Stimulated activated CD4-positive, alpha-beta T cell treated with anti-CD3 and anti-CD28 coated beads, Interleukin-12 subunit alpha, Interleukin-12 subunit beta, amount 100 ng/mL, for 48 hours (primary cell): ENCODE data around the gene PKDCC.

Source experiments
- DNase-seq, 3 donors: peaks; one replicate each; pipeline ENCODE4 v3.0.0-alpha.2; 2020; ENCODE audit warnings: low read depth in 2 of 3, low spot score in 1 of 3

Gene PKDCC

GRCh38 chr2:42086500-42086953 lies 38.7 kb downstream of the PKDCC start:
- peak in 1 of 3 donors; percentile 59 for DNase-seq

DNA sequence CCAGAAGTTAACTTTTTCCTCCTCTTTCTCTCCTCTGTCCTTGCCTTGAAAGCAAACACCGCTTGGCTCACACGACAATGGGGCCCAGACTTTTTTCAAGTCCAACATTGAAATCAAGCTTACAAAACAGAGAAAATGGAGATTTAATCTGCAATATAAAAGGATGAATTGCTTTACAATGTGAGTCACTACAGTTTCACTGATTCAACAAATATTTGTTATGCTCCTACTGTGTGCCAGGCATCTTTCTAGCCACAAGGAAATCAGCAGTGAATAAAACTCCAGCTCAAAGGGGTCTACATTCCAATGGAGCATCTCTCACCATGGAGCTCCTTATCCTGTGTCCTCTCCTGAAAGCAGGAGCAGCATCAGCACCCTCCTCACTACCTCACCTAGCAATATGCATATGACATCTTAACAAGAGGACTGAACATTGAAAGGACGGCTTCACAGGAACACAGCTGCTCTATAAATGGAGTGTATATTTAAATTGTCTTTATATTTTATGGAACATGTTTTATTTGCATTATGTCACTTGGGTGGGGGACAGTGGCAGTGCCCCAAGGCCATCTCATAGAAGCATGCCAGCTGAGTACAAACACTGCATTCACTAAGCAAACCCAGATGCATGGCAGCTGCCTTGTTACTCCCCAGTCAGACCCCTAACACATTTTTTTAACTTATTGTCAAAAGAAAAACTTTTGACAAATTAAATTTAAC lies 39.5 kb downstream of the PKDCC start:
- DNase-seq = no peak

DNA sequence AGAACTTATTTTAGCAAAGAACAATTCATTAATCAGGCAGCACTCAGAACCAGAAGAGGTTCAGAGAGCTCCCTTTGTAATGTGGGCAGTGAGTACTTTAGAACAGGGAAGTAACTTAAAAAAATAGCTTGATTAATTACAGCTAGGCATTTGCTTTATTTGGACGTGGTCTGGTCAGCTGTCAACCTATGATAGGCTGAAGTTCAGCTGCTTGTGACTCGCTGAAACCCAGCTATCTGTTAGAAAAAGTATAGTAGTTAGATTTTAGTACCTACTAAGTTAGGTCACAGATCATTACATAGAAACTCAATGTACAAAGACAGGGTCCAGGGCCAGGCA lies 40.0 kb downstream of the PKDCC start:
- no peak for DNase-seq

GRCh38 chr2:42089340-42089925 lies 41.6 kb downstream of the PKDCC start:
- DNase-seq = peak; percentile 46 to 74 (median 57)

DNA sequence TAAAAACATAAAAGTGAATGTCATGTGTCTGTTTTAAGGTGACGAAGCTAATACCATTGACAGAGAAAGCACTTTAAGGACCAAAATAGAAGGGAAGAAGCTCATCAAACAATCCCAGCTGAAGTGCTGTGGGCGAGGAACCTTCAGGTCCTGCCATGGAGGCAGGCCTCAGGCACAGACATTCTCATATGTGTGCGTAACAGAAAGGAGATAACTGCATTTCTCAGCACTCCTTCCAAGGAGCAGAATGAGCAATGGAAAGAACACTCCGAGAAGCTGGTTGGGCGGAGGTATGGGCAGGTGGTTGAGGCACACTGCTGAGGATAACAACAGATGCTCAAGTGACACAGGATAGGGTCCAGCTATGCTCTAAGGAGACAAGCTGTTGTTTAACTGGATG lies 42.4 kb downstream of the PKDCC start:
- no peak for DNase-seq

DNA sequence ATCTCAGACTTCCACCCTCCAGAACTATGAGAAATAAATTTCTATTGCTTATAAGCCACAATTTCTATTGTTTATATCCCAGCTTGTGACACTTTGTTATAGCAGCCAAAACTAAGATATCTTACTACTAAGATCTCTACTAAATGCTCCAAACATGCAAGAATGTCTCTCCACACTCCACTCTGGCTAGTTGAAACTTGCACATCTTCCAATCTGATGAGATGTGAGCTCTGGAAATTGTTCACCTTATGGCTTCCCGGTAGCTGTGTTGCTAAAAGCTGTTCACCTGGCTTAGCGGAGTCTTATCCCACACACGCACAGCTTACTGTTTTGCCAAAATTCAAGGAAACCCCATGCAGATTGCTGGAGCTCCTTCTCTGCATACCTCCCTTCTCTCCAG lies 43.9 kb downstream of the PKDCC start:
- no peak for DNase-seq

GRCh38 chr2:42092084-42092996 lies 44.5 kb downstream of the PKDCC start:
- DNase-seq = no peak

GRCh38 chr2:42094114-42094513 lies 46.3 kb downstream of the PKDCC start:
- DNase-seq = no peak

DNA sequence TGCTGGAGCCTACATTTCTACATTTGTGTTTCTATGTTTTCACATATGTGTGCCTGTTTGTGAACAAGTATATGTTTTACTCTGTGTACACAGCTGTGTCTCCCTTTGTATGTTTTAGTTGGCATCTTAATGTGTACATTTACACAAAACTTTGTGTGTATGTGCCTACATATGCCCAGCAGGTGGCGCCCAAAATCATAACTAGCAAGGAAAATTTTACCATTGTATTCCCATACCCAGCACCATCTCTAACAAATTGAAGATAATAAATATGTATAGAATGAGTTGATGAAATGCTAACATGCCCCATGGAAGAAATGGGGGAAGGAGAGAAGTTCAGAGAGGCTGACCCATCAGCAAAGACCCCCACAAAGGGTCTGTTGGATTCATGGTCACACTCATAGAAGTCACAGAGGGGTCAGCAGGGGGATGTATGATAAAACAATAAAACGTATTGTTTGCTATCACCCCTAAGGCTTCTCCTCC lies 48.1 kb downstream of the PKDCC start:
- DNase-seq = peak; percentile 39 to 67 (median 63)

DNA sequence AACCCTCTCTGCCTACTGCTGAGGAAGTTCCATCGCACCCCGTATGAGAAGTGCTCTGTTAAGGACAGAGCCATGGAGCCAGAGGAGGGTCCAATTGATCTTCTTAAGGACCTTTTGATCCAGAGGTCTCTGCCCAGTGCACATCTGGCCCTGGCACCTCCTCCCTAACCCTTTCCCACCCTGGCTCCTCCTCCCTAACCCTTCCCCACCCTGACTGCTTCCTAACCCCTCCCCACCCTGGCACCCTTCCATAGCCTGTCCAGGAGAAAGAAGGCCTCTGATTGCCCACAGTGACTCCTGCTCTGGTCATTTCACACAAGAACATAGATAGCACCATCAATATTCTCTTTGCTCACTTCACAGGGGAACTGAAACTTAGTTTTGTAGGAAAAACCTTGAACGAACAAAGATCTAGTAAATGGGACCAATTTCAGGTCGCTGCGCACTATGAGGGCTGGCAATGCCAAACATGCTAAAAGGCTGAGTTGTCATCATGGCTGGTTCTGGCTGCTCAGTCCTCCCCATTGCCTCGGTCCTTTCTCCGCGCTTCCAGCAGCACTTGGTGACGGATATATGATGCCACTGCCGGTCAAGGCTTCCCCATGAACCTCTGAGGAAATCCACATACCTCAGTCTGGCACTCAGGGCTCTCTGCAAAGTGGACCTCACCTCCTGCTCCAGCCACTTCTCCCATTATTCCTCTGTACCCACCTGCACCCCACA lies 49.2 kb downstream of the PKDCC start:
- DNase-seq = no peak

DNA sequence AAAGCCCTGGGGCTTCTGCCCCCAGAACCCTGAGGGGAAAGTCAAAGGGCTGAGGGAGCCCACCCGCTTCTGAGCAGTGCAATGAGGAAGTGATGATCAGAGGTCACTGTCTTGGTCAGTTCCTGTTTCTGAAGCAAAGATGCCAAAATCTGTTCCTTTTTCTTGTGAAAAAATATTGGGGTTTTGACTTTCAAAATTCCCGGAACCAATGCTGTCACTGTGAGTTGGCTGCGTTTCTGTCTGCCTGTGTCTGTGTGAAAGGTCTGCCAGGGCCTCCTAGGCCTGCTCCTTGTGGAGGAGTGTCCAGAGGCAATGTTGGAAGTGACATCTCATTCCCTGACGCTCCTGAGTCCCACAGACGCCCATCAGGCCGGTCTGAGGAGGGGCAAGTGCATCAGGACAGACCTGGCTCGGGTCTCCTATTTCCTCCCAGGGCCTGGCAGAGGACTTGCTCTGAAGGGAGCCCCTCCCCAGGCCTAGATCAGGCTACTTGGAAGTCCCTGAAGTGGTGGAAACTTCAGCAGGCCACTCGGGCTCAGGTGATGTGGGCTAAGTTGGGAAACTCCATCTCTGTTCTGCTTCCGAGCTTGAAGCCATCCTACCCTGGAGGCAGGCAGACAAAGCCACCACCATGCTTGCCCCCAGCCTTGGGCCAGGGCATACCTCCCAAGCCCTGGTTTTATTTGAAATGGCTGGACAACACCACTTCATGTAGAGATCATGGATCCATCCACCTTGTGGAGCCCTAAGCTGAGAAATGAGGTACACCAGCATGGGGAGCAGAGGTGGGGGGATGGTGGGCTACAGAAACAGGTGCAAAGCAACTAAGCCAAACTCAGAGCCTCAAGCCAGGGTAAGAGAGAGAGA lies 51.0 kb downstream of the PKDCC start:
- DNase-seq = no peak

DNA sequence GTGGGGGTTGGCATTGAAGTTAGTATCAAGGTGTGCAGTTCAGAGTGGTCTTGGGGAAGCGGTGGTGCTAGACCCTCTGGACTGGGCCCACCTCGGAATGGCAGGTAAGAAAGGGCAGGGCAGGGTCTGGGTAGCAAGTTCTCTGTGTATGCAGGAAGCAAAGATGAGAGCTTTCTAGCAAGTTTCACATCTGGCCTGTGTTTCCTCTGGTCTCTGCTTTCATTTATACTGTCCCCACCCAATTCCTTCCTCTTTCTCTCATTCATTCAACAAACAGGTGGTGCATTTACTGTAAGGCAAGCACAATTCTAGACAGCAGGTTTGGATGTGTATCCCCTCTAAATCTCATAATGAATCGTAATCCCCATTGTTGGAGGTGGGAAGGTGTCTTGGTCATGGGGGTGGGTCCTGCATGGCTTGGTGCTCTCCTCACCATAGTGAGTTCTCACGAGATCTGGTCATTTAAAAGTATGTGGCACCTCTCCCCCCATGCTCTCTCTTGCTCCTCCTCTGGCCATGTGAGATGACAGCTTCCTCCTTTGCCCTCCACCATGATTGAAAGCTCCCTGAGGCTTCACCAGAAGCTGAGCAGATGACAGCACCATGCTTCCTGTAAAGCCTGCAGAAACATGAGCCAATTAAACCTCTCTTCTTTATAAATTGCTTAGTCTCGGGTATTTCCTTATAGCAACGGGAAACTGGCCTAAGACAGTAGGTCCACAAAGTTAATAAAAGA lies 51.8 kb downstream of the PKDCC start:
- no peak for DNase-seq

DNA sequence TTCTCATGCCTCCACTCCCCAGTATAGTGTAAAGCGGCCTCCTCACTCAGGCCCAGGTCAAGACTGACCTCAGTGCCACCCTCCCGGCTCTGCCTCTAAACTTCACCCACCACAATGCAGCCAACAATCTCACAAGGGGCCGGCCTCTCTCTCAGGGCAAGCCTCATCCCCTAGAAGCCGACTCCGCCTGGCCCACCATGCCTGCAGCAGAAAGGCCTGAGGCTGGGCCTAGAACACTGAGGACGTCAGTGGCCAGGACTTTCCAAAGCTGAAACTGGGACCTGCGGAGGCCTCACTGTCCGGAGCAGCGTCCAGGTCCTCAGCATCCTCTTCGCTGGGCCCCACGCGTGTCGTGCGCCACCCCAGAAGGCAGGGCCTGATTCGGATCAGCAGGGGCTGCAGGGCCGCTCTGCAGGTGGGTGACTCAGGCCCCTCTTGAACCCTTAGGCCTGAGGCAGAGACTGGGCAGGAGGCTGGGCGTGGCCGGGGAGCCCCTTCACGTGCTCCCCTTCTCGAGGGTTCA lies 52.9 kb downstream of the PKDCC start:
- DNase-seq = no peak

DNA sequence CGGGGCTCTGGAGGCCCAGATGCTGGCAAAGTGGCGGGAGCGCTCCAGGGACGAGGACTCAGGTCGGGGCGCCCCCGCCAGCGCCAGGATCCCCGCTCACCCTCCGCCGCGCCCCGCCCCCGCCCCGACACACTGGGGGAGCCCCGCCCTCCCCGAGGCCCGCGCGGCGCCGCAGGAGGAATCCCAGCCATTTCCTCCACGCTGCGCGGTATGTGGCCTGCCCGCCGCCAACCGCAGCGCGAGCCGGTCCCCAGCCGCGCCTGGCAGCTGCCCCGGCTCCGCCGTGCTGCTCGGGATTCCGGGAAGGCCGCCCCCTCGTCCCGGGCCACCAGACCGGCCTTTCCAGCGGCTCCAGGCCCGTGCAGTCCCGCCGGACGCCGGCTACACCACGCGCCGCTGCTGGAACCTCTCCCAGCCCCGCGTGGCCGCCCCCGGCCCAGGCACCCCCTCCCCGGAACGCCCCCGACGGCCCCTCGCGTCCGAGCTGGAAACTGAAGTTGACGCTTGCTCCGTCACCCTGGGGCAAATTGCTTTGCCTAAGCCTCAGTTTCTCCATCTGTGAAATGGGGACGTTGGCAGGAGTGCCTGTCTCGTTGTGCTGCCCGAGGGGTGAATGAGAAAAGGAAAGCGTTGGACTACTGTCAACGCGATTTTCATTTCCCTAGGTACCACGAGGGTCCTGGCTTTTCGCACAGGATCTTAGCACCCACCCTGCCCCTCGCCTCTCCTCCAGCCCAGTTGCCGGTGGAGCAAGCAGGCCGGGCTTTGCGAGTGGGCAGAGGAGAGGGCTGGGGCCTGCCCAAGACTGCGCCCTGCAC lies 53.6 kb downstream of the PKDCC start:
- peak in 1 of 3 donors; percentile 46 for DNase-seq

GRCh38 chr2:42102024-42102590 lies 54.3 kb downstream of the PKDCC start:
- peak; percentile 76 to 78 (median 78) for DNase-seq

GRCh38 chr2:42102591-42103450 lies 55.0 kb downstream of the PKDCC start:
- peak in 1 of 3 donors; percentile 28 for DNase-seq

GRCh38 chr2:42103829-42104228 lies 56.0 kb downstream of the PKDCC start:
- DNase-seq = no peak
